ENCODE data around the gene RNASEH1.

DNA sequence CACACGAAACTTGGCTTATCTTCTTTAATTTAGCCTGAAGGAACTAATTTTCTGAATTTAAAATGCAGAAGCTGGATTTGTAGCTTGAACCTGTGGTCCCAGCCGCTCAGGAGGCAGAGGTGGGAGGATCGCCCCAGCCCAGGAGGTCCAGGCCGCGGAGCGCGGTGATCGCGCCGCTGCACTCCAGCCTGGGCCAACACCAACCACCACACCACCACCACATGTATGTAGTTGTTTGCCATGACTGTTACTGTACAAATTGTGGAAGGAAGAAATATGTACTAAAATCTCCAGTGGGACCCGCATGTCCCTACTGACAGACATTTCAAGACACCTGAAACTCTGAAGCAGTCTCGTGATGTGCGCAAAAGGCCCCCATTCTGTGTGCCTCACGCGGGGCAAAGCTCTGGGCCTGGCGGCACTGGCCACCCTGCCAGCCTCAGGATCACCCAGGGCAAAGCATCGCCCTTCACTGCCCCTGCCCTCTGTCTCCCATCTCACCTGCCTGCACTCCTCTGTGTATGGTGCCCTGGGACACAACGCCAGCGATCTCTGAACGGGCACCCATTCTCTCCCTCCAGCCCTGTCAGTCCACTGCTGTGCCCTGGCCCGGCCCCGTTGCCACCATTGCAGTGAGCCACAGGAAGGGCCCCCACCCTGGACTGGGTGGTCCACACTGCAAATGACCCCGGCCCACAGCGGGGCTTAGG lies 28.7 kb downstream of the RNASEH1 start:
- TF ChIP-seq POLR2A (IDR thresholded peaks at IDR 0.05) (no peak), EP300 (IDR thresholded peaks at IDR 0.05) (no peak), POLR2AphosphoS5 (IDR thresholded peaks at IDR 0.05) (no peak)
- TF ChIP-seq, protein P1, sequence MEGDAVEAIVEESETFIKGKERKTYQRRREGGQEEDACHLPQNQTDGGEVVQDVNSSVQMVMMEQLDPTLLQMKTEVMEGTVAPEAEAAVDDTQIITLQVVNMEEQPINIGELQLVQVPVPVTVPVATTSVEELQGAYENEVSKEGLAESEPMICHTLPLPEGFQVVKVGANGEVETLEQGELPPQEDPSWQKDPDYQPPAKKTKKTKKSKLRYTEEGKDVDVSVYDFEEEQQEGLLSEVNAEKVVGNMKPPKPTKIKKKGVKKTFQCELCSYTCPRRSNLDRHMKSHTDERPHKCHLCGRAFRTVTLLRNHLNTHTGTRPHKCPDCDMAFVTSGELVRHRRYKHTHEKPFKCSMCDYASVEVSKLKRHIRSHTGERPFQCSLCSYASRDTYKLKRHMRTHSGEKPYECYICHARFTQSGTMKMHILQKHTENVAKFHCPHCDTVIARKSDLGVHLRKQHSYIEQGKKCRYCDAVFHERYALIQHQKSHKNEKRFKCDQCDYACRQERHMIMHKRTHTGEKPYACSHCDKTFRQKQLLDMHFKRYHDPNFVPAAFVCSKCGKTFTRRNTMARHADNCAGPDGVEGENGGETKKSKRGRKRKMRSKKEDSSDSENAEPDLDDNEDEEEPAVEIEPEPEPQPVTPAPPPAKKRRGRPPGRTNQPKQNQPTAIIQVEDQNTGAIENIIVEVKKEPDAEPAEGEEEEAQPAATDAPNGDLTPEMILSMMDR (IDR thresholded peaks at IDR 0.05) = no peak
